ENCODE results near the gene RNF212.

Gene RNF212

DNA sequence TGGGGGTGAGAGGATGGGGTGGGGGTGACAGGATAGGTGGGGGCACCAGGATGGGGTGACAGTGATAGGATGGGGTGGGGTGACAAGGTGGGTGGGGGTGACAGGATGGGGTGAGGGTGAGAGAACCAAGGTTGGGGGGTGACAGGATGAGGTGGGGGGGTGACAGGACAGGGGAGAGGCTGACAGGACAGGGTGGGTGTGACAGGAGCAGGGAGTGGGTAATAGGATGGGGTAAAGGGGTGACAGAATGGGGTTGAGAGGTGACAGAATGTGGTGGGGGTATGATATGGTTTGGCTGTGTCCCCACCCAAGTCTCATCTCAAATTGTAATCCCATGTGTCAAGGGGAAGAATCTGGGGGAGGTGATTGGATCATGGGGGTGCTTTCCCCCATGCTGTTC is 26.0 kb downstream of the RNF212 start:
- Mint-ChIP-seq H3K36me3 (ENCODE audit: low read depth) (no peaks in the 10 kb centered on the region), H3K4me3 (no peak overlapping the region), H3K27ac (no peak overlapping the region), H3K4me1 (ENCODE audit: low read depth) (no peaks in the 10 kb centered on the region), H3K27me3 (peaks cover 8% of the 10 kb centered on the region), H3K9me3 (peaks cover 4% of the 10 kb centered on the region)
- DNase-seq, result no peak

- Mint-ChIP-seq H3K27ac (no peak overlapping the region), H3K36me3 (ENCODE audit: low read depth) (no peaks in the 10 kb centered on the region), H3K27me3 (peaks cover 13% of the 10 kb centered on the region), H3K9me3 (peaks cover 4% of the 10 kb centered on the region), H3K4me1 (ENCODE audit: low read depth) (peaks cover 5% of the 10 kb centered on the region), H3K4me3 (no peak overlapping the region)
- no peak for DNase-seq
These were observed 27.4 kb downstream of the RNF212 start for GRCh38 chr4:1086011-1086410.

- no peak overlapping the region for H3K27ac Mint-ChIP-seq
These were observed 28.0 kb downstream of the RNF212 start for GRCh38 chr4:1085404-1085799.

GRCh38 chr4:1084796-1085403 is 28.5 kb downstream of the RNF212 start:
- Mint-ChIP-seq H3K4me1 (ENCODE audit: low read depth) (peaks cover 5% of the 10 kb centered on the region), H3K27me3 (peaks cover 20% of the 10 kb centered on the region), H3K9me3 (peaks cover 4% of the 10 kb centered on the region), H3K36me3 (ENCODE audit: low read depth) (no peaks in the 10 kb centered on the region), H3K27ac (no peak overlapping the region), H3K4me3 (no peak overlapping the region)
- DNase-seq, result no peak

More at GRCh38 chr4:1085404-1085799, 28.0 kb downstream of the RNF212 start:
- Mint-ChIP-seq H3K36me3 (ENCODE audit: low read depth) (no peaks in the 10 kb centered on the region), H3K4me3 (no peak overlapping the region), H3K27me3 (peaks cover 18% of the 10 kb centered on the region), H3K4me1 (ENCODE audit: low read depth) (peaks cover 5% of the 10 kb centered on the region), H3K9me3 (peaks cover 4% of the 10 kb centered on the region)
- DNase-seq, result no peak

GRCh38 chr4:1084394-1084793 is 29.0 kb downstream of the RNF212 start:
- H3K36me3 Mint-ChIP-seq (ENCODE audit: low read depth), result no peaks in the 10 kb centered on the region
- no peak for DNase-seq
- H3K4me3 Mint-ChIP-seq, result no peak overlapping the region
- H3K4me1 Mint-ChIP-seq (ENCODE audit: low read depth), result peaks cover 5% of the 10 kb centered on the region
- H3K9me3 Mint-ChIP-seq, result peaks cover 4% of the 10 kb centered on the region
- no peak overlapping the region for H3K27ac Mint-ChIP-seq
- peaks cover 24% of the 10 kb centered on the region for H3K27me3 Mint-ChIP-seq

DNA sequence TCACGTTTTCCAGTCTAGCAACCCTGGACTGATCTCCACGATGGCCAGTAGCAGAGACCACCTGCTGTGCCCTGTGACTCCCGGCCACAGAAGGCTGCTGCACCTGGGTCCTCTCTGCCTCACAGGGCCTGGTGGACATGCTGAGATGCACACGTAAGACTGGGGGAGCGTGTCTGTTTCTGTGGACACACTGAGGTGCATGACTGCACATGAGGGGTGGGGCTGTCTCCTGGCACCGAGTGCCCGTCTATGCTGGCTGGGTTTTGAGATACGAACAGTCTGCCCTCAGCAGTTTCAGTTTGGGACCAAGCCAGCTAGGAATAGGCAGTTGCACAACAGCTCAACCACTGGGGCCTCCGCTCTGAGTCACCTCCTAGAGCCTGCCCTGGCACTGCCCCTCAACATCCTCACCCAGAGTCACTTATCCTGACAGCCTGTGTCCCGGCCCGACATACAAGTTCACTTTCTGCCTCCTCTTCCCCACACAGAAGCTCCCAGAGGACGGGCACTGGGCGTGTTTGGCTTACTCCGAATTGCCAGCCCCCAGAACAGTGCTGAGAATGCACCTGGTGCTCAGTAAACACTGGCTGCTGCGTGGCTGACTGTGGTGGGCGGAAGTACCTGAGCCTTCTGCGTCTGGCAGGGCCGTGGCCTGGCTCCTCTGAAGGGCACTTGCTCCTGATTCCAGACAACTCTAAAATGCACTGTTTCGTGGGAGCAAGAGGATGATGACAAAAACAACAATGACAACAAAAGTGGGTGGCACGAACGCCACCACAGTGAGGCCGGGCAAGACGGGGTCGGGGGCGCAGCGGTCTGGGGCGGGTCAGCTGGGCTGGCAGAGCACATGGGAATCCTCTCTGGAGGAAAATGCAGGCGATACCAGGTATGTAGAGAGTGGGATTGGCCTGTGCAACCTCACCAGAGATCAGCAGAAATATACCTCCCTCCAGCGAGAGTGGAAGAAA is 30.9 kb downstream of the RNF212 start:
- Mint-ChIP-seq H3K27ac (no peak overlapping the region), H3K36me3 (ENCODE audit: low read depth) (no peaks in the 10 kb centered on the region), H3K27me3 (peaks cover 31% of the 10 kb centered on the region)

DNA sequence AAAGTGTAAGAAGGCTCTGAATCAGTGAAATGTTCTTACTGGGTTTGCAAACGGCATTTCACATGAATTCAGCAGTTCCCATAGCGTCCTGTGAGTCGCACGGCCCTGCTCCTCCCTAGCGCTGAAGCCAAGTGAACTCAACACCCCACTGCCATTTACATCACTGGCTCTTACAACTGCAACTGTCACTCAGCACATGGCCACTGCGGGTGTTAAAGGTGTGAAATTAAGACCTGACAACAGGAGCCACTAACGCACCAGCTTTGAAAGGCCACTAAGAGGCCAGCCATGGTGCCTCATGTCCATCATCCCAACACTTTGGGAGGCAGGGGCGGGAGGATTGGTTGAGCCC is 31.7 kb downstream of the RNF212 start:
- H3K27me3 Mint-ChIP-seq, result peaks cover 31% of the 10 kb centered on the region
- H3K9me3 Mint-ChIP-seq, result no peaks in the 10 kb centered on the region
- peaks cover 5% of the 10 kb centered on the region for H3K4me1 Mint-ChIP-seq (ENCODE audit: low read depth)
- H3K4me3 Mint-ChIP-seq, result no peak overlapping the region
- H3K27ac Mint-ChIP-seq, result no peak overlapping the region
- H3K36me3 Mint-ChIP-seq (ENCODE audit: low read depth), result no peaks in the 10 kb centered on the region
- DNase-seq, result no peak

More for the DNA sequence above, 30.9 kb downstream of the RNF212 start:
- no peak for DNase-seq
- no peak overlapping the region for H3K4me3 Mint-ChIP-seq
- H3K9me3 Mint-ChIP-seq, result no peaks in the 10 kb centered on the region
- peaks cover 5% of the 10 kb centered on the region for H3K4me1 Mint-ChIP-seq (ENCODE audit: low read depth)

GRCh38 chr4:1080961-1081688 is 32.2 kb downstream of the RNF212 start:
- no peak overlapping the region for H3K4me3 Mint-ChIP-seq
- no peaks in the 10 kb centered on the region for H3K9me3 Mint-ChIP-seq
- no peak for DNase-seq
- no peak overlapping the region for H3K27ac Mint-ChIP-seq
- H3K36me3 Mint-ChIP-seq (ENCODE audit: low read depth), result no peaks in the 10 kb centered on the region
- H3K27me3 Mint-ChIP-seq, result peaks cover 31% of the 10 kb centered on the region
- peaks cover 5% of the 10 kb centered on the region for H3K4me1 Mint-ChIP-seq (ENCODE audit: low read depth)

DNA sequence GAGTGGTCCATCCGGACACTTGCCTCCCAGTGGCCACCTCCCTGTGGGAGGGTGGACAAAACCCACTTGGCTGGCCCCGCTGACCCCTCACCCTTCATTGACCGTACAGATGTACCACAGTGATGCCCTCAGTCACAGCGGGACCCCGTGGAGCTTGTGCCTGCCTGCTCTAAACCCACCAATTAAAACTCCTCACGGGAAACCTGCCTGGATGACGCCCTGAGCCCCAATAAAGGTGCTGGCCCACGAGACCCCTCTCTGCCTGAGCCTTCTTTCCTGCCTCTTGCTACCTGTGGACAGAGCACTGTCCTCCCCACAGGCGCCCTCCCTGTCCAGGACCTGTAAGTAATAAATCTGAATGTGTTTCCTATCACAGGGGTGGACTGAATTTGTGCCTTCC is 32.9 kb downstream of the RNF212 start:
- no peak for DNase-seq
- Mint-ChIP-seq H3K36me3 (ENCODE audit: low read depth) (no peaks in the 10 kb centered on the region), H3K27ac (no peak overlapping the region), H3K4me1 (ENCODE audit: low read depth) (peaks cover 5% of the 10 kb centered on the region), H3K9me3 (no peaks in the 10 kb centered on the region), H3K27me3 (peaks cover 31% of the 10 kb centered on the region), H3K4me3 (no peak overlapping the region)

DNA sequence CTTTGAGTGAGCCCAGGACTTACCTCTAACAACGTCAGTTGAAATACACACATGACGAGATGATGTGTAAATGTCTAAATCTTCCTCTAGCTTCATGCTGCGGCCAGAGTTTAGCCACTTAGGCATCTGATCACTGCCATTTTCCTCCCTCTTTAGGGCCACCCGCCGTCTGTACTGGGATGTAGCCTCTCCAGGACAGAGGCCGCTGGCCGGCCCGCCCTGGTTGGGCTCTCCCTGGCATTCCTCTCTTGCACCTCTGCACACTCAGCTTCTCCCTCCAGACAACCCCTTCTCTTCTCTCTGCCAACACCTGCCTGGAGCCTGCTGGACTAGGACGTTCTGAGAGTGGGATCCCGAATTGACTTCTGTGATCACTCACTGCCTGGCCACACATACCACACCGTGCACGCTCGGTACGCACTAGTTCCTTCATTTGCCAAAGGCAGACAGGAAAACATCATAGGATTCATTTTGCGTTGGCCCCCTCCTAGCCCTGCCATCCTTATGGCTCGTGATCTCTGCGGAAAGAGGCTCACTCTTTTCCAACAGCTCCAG is 33.6 kb downstream of the RNF212 start:
- no peak overlapping the region for H3K27ac Mint-ChIP-seq

GRCh38 chr4:1078490-1078889 is 34.9 kb downstream of the RNF212 start:
- no peaks in the 10 kb centered on the region for H3K36me3 Mint-ChIP-seq (ENCODE audit: low read depth)
- peaks cover 31% of the 10 kb centered on the region for H3K27me3 Mint-ChIP-seq
- no peaks in the 10 kb centered on the region for H3K9me3 Mint-ChIP-seq
- H3K27ac Mint-ChIP-seq, result no peak overlapping the region
- peaks cover 5% of the 10 kb centered on the region for H3K4me1 Mint-ChIP-seq (ENCODE audit: low read depth)
- DNase-seq, result no peak
- no peak overlapping the region for H3K4me3 Mint-ChIP-seq

More for the DNA sequence above, 33.6 kb downstream of the RNF212 start:
- Mint-ChIP-seq H3K4me1 (ENCODE audit: low read depth) (peaks cover 5% of the 10 kb centered on the region), H3K4me3 (no peak overlapping the region), H3K27me3 (peaks cover 31% of the 10 kb centered on the region), H3K9me3 (no peaks in the 10 kb centered on the region), H3K36me3 (ENCODE audit: low read depth) (no peaks in the 10 kb centered on the region)
- no peak for DNase-seq

GRCh38 chr4:1077711-1078477 is 35.5 kb downstream of the RNF212 start:
- no peak overlapping the region for H3K4me3 Mint-ChIP-seq
- peaks cover 8% of the 10 kb centered on the region for H3K4me1 Mint-ChIP-seq (ENCODE audit: low read depth)
- H3K9me3 Mint-ChIP-seq, result no peaks in the 10 kb centered on the region
- H3K27me3 Mint-ChIP-seq, result peaks cover 28% of the 10 kb centered on the region
- H3K27ac Mint-ChIP-seq, result no peak overlapping the region
- DNase-seq, result no peak
- no peaks in the 10 kb centered on the region for H3K36me3 Mint-ChIP-seq (ENCODE audit: low read depth)

- H3K36me3 Mint-ChIP-seq (ENCODE audit: low read depth), result no peaks in the 10 kb centered on the region
- H3K4me3 Mint-ChIP-seq, result no peak overlapping the region
- no peak for DNase-seq
- no peaks in the 10 kb centered on the region for H3K9me3 Mint-ChIP-seq
- H3K27ac Mint-ChIP-seq, result no peak overlapping the region
- peaks cover 8% of the 10 kb centered on the region for H3K4me1 Mint-ChIP-seq (ENCODE audit: low read depth)
- peaks cover 19% of the 10 kb centered on the region for H3K27me3 Mint-ChIP-seq
These were observed 37.3 kb downstream of the RNF212 start for GRCh38 chr4:1075809-1076699.

All from activated T-cell treated with anti-CD3 and anti-CD28 coated beads, Interleukin-2, amount 50 U/mL, for 24 hours (primary cell).